ENCODE data around the gene P2RY2. TPM values are rescaled to one million over a fixed set of nuclear protein-coding genes. Genes with fewer than 3 reads are reported as not detected.
A peak's percentile ranks its signal among the peaks of the same experiment; 100 is the strongest.

The P2RY2 gene
- total and polyA plus RNA-seq, 5 experiments from 2014 or later, result not detected

DNA sequence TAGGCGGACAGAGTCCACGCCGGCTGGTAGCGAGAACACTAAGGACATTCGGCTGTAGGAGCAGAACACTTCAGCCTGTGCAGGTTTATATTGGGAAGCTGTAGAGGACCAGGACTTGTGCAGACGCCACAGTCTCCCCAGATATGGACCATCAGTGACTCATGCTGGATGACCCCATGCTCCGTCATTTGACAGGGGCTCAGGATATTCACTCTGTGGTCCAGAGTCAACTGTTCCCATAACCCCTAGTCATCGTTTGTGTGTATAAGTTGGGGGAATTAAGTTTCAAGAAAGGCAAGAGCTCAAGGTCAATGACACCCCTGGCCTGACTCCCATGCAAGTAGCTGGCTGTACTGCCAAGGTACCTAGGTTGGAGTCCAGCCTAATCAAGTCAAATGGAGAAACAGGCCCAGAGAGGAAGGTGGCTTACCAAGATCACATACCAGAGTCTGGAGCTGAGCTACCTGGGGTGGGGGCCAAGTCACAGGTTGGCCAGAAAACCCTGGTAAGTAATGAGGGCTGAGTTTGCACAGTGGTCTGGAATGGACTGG lies 17.2 kb downstream of the P2RY2 start:
- H3K27ac Mint-ChIP-seq, result no peak overlapping the region
- H3K4me1 Mint-ChIP-seq, result peaks cover 0 to 3% (median 0%) of the 10 kb centered on the region in 4 donors
- no peaks in the 10 kb centered on the region for H3K9me3 Mint-ChIP-seq
- H3K4me3 Mint-ChIP-seq, result no peak overlapping the region
- POLR2A ChIA-PET, result no interaction called here
- DNase-seq, result no peak
- H3K27me3 Mint-ChIP-seq, result peaks cover 0 to 3% (median 0%) of the 10 kb centered on the region in 5 donors
- ATAC-seq, result no peak
- no peaks in the 10 kb centered on the region for H3K36me3 Mint-ChIP-seq

DNA sequence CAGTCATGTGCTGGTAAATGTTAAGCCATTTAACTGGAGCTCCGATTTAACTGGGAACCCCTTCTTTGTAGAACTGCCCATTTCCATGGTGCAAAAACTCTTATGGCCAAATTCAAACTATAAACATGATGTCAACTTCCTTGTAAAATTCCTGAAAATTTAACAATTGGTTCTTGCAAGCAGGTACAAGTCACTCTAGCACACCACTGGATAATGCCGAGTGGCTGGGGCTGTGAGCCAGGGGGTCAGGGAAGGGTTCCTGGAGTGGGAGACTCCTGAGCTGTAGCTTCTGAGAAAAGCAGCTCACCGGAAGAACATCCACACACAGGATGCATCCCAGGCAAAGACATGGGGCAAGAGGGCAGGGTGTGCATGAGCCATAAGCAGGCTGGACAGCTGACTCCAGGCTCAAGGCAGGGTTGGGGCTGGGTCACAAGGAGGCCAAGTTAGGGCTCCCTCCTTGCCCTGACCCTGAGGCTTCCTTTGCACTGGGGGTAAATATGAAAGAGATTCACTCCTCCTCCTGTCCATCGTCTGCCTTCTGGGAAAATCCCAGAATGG lies 18.2 kb downstream of the P2RY2 start:
- ATAC-seq (no peak), DNase-seq (no peak)
- H3K4me1 Mint-ChIP-seq, result peaks cover 0 to 3% (median 0%) of the 10 kb centered on the region in 4 donors
- H3K27ac Mint-ChIP-seq, result peak overlapping the region in 1 of 10 donors; percentile 43
- POLR2A ChIA-PET, result no interaction called here
- peaks cover 0 to 4% (median 2%) of the 10 kb centered on the region in 5 donors for H3K27me3 Mint-ChIP-seq
- H3K9me3 Mint-ChIP-seq, result no peaks in the 10 kb centered on the region
- no peak overlapping the region for H3K4me3 Mint-ChIP-seq
- no peaks in the 10 kb centered on the region for H3K36me3 Mint-ChIP-seq

DNA sequence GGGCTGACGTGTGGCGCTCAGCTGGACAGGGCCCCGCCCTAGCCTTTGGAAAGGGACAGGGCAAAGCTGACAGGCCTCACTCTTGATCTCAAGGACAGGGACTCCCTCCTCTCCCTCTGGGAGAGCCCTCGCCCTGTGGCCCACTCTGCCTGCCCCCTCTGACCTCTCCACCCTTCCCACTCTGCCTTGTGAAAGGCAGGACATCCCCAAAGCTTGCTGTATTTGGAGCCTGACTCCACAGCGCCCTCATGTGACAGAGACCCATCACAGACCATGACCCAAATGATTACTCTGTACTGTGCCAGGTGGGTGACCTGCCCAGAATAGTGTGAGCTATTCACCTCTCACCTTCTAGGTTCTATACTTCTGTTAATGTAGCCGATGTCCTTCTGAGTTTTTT lies 18.8 kb downstream of the P2RY2 start:
- peaks cover 0 to 8% (median 3%) of the 10 kb centered on the region in 5 donors for H3K27me3 Mint-ChIP-seq
- H3K4me1 Mint-ChIP-seq, result peaks cover 0 to 3% (median 0%) of the 10 kb centered on the region in 4 donors
- no peaks in the 10 kb centered on the region for H3K36me3 Mint-ChIP-seq
- ATAC-seq (no peak), DNase-seq (no peak)
- no peak overlapping the region for H3K4me3 Mint-ChIP-seq
- no peaks in the 10 kb centered on the region for H3K9me3 Mint-ChIP-seq
- H3K27ac Mint-ChIP-seq, result peak overlapping the region in 1 of 10 donors; percentile 7
- POLR2A ChIA-PET, result no interaction called here

DNA sequence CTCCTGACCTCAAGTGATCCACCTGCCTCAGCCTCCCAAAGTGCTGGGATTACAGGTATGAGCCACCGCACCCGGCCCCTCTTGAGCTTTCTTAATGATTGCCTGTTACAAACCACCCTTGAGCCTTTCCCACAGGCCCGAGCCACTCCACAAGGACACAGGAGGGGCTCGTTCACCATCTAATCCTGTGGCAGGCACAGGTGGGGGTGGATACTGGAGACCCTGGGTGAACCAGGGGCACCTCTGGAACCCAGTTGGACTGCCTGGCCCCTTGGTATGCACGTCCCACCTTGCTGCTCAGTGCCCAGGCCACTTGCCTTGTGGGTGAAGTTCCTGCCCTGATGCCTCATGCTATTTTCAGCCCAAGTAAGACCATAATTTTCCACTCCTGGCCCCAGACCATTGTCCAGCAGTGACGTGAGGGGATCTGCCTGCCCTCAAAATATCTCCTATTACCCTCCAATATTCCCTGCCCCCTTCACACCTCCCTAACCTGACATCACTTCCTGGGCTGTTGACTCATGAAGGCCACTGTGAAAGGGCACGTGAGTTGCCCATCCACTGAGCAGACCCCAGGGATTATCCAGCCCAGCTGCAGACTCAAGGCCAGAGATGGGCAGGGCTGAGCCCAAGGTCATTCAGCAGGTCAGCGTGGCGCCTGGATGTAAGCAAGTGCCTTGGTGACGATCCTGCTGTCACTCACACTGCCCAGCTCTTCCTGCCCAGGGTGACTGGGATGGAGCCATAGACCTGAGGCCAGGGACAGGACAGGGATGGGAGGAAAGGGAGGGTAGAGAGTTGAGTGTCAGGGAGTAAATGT lies 19.6 kb downstream of the P2RY2 start:
- Mint-ChIP-seq H3K4me3 (no peak overlapping the region), H3K27me3 (peaks cover 0 to 8% (median 1%) of the 10 kb centered on the region in 5 donors), H3K36me3 (no peaks in the 10 kb centered on the region), H3K9me3 (no peaks in the 10 kb centered on the region), H3K4me1 (peaks cover 0 to 5% (median 1%) of the 10 kb centered on the region in 4 donors), H3K27ac (no peak overlapping the region)
- POLR2A ChIA-PET, result no interaction called here
- no peak for ATAC-seq
- no peak for DNase-seq

DNA sequence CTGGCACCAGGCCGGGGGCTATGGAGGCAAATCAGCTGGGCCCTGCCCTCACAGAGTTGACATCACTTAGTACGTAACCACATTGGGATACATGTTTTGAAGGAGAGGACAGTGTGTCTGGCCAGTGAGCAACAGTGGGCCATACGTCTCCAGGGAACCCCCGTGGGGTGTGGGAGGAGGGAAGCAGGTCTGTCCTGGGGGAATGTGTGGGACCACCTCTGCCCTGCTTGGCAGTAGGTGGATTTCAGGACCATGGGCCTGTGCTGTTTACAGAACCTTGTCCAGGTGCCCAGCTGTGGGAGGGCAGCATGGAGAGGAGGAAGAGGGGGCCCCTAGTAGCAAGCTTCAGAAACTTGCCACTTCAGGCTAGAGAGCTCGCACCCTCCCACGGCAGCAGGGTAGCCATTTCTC lies 21.0 kb downstream of the P2RY2 start:
- Mint-ChIP-seq H3K27ac (peak overlapping the region in 1 of 10 donors; percentile 53), H3K36me3 (no peaks in the 10 kb centered on the region), H3K27me3 (peaks cover 0 to 8% (median 1%) of the 10 kb centered on the region in 5 donors), H3K9me3 (no peaks in the 10 kb centered on the region), H3K4me1 (peaks cover 0 to 5% (median 1%) of the 10 kb centered on the region in 4 donors), H3K4me3 (no peak overlapping the region)
- DNase-seq, result no peak
- ATAC-seq, result no peak
- POLR2A ChIA-PET, result no interaction called here

DNA sequence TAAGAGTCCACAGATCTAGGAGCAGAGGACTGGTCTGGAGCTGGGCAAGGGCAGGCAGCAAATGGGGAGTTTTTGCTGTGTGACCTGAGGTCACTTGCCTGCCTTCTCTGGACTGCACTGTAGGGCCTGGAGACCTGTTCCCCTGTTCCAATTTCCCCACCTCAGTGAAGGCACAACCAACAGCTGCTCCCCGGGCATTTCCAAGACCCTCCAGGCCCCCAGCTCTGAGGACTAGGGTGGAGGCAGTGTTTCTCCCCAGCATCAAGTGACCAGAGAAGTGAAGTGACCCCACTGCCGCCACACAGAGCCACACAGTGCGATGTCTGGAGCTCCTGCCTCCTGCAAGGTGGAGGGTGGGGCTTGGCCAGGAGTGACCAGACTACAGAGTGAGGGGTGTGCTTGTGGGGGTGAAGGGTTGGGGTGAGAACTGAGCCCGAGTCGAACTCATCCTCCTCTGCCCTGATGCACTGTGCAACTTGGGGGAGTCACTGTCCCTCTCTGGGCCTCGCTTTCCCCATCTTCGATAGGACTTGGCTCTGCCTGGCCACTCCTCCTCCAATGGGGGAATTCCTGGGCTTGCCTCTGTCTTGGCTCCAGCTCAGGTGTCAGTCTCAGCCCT lies 21.6 kb downstream of the P2RY2 start:
- peaks cover 0 to 8% (median 1%) of the 10 kb centered on the region in 5 donors for H3K27me3 Mint-ChIP-seq
- no peaks in the 10 kb centered on the region for H3K9me3 Mint-ChIP-seq
- POLR2A ChIA-PET, result no interaction called here
- no peaks in the 10 kb centered on the region for H3K36me3 Mint-ChIP-seq
- DNase-seq (no peak), ATAC-seq (no peak)
- no peak overlapping the region for H3K4me3 Mint-ChIP-seq
- peaks cover 0 to 4% (median 1%) of the 10 kb centered on the region in 4 donors for H3K4me1 Mint-ChIP-seq
- H3K27ac Mint-ChIP-seq, result no peak overlapping the region

DNA sequence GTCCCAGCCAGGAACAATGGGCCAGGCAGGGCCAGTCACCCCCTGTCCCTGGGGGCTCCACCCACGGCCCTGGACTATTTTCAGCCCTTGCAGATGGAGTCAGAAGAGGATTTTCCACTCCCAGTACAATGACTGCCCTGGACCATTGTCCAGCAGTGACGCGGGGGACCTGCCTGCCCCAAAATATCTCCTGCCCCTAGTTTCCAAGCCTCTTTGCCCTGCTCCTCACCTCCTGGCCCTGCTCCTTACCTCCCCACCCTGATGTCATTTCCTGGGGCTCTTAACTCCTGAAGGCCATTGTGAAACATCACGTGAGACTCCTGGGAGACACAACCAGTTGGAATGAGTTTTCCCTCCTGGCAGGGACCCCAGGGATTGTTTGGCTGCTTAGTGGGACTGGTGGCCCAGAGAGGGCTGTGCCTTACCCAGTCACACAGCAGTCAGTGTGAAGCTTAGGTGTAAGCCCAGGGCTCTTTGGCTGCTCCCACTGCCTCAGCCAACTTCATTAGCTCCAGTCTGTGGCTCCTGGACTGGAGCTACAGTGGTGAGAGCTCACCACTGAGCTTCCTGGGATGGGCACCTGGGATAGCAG lies 22.2 kb downstream of the P2RY2 start:
- Mint-ChIP-seq H3K27me3 (peaks cover 0 to 8% (median 3%) of the 10 kb centered on the region in 5 donors), H3K4me3 (no peak overlapping the region), H3K9me3 (no peaks in the 10 kb centered on the region), H3K36me3 (no peaks in the 10 kb centered on the region), H3K27ac (no peak overlapping the region), H3K4me1 (peaks cover 0 to 2% (median 1%) of the 10 kb centered on the region in 4 donors)
- DNase-seq (no peak), ATAC-seq (no peak)
- POLR2A ChIA-PET, result no interaction called here

DNA sequence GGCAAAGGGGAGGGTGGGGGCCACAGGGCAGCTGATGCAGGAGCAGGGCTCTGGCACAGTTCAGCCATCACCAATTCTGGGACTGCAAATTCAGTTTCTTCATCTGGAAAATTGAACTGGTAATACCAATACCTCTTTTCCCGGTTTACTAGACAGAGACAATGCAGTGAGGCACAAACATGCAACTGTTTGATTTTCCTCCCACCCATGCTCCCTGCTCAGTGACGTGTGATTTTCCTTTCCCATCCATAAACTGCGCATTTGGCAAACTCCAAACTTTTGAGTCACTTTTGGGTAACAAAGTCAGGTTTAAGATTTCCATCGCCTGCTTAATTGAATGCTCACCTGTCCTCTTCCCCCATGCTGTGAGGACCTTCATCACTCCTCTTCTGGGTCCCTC lies 23.2 kb downstream of the P2RY2 start:
- no peak overlapping the region for H3K27ac Mint-ChIP-seq
- DNase-seq, result no peak
- ATAC-seq, result no peak
- peaks cover 0 to 8% (median 3%) of the 10 kb centered on the region in 5 donors for H3K27me3 Mint-ChIP-seq
- H3K9me3 Mint-ChIP-seq, result no peaks in the 10 kb centered on the region
- POLR2A ChIA-PET, result no interaction called here
- H3K4me3 Mint-ChIP-seq, result no peak overlapping the region
- H3K36me3 Mint-ChIP-seq, result no peaks in the 10 kb centered on the region
- H3K4me1 Mint-ChIP-seq, result peaks cover 0 to 2% (median 1%) of the 10 kb centered on the region in 4 donors

DNA sequence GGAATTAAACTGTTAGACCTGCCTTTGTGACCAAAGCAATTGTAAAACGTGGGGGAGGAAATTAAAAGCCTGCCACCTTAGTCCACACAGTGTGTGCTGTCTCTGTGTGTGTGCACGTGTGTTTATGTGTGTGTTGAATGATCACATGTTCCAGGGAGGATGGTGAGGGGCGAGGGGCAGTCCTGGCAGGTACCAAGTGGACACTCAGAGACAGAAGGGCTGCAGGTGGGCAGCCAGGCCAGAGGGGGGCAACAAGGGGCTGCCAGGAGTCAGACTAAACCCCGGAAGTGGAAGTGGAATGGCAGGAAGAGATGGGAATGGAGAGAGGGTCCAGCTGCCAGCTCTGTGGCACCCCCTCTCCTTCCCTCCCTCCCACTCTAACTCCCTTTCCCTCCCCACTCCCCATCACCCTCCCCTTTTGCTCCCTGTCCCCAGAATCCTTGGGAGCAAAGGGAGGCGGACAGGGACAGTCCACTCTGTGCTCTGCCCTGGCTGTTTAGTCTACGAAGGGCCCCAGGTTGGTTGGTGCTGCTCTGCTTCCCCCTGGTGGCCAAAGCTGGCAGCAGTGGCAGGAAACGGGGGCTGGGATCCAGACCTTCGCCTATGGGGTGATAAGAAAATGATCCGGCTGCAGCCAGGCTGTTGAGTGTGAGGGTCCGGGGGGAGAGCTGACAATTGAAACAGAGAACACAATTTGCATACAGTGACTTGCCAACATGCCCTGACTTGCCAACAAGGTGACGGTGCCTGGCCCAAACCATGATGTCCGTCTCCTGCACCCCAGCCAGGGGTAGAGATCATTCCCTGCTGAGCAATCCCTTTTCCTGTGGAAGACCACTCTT lies 24.4 kb downstream of the P2RY2 start:
- H3K27ac Mint-ChIP-seq, result peak overlapping the region in 3 of 10 donors; percentile 41 to 70 (median 55)

DNA sequence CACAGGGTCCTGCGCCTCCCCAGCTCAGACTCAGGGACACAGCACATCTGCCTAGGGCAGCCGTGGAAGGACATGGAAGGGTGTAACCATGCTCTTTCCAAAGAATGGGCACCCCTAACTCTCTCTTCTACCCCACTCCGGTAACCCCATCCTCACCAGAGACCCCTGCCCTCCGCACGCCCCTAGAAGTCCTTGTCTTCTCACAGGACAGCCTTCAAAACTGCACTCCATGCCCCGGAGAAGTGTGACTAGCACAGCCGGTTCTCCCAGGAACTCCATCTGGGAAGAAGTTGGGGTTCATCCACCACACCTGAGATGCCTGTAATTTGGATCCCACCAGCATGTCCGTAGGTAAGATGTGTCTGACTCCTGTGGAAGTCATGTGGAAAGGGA lies 25.0 kb downstream of the P2RY2 start:
- no peak overlapping the region for H3K4me3 Mint-ChIP-seq
- no peaks in the 10 kb centered on the region for H3K36me3 Mint-ChIP-seq
- ATAC-seq (no peak), DNase-seq (no peak)
- H3K4me1 Mint-ChIP-seq, result peaks cover 0 to 2% (median 1%) of the 10 kb centered on the region in 4 donors
- peak overlapping the region in 1 of 10 donors; percentile 27 for H3K27ac Mint-ChIP-seq
- no peaks in the 10 kb centered on the region for H3K9me3 Mint-ChIP-seq
- POLR2A ChIA-PET, result no interaction called here
- H3K27me3 Mint-ChIP-seq, result peaks cover 0 to 8% (median 3%) of the 10 kb centered on the region in 5 donors

More for the DNA sequence above, 24.4 kb downstream of the P2RY2 start:
- DNase-seq (peak; percentile 21 to 71 (median 52)), ATAC-seq (peak; percentile 61 to 76)
- POLR2A ChIA-PET, result no interaction called here
- H3K9me3 Mint-ChIP-seq, result no peaks in the 10 kb centered on the region
- no peaks in the 10 kb centered on the region for H3K36me3 Mint-ChIP-seq
- H3K27me3 Mint-ChIP-seq, result peaks cover 0 to 8% (median 3%) of the 10 kb centered on the region in 5 donors
- H3K4me3 Mint-ChIP-seq, result peak overlapping the region in 3 of 10 donors; percentile 32 to 56 (median 41)
- peaks cover 0 to 2% (median 1%) of the 10 kb centered on the region in 4 donors for H3K4me1 Mint-ChIP-seq

DNA sequence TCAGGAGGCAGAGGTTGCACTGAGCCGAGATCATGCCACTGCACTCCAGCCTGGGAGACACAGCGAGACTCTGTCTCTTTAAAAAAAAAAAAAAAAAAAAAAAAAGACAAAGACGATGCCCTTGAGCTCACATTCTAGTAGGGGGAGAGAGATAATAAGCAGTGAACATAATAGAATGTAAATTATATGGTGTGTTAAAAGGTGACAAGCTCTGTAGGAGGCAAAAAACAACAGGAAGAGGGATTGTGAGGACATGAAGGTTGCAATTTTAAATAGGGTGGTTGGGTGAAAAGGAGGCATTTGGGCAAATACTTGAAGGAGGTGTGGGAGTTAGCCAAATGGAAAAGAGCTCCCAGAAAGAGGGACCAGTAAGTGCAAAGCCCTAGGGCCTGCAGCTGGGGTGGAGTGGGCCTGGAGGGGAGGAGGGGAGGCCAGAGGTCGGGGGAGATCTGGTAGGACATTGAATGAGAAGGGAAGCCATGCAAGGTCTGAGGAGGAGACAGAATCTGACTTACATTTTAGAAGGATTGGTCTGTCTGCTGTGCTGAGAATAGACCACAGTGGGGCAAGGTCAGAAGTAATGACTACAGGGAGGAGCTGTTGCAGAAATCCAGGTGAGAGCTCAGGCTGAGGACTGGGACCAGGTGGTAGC lies 26.6 kb downstream of the P2RY2 start:
- ATAC-seq (no peak), DNase-seq (no peak)
- H3K4me3 Mint-ChIP-seq, result no peak overlapping the region
- POLR2A ChIA-PET, result no interaction called here
- no peaks in the 10 kb centered on the region for H3K36me3 Mint-ChIP-seq
- peaks cover 0 to 8% (median 0%) of the 10 kb centered on the region in 5 donors for H3K27me3 Mint-ChIP-seq
- peaks cover 0 to 2% (median 1%) of the 10 kb centered on the region in 4 donors for H3K4me1 Mint-ChIP-seq
- no peaks in the 10 kb centered on the region for H3K9me3 Mint-ChIP-seq
- peak overlapping the region in 1 of 10 donors; percentile 77 for H3K27ac Mint-ChIP-seq

Measured in naive thymus-derived CD8-positive, alpha-beta T cell (primary cell).